MCF 10A (cell line): ENCODE results near the gene NME4. TPM values are rescaled to one million over a fixed set of nuclear protein-coding genes. Genes with fewer than 3 reads are reported as not detected.
"Not testable (repeated sequence)": the region's sequence is repeated elsewhere in the genome, so short reads cannot be mapped to it uniquely, and the experiment has no call there.

Source experiments
- BruUV-seq: library from RNA; stranded (reverse); fragments of 400-500 nt; replicated peaks from 2 replicates; lab custom pipeline; 2021; lab: Mats Ljungman, UMichigan
- CTCF ChIA-PET: fragments of 300-600 bp; sonication (Branson Sonifier 250); formaldehyde crosslinking; extraction: SDS; loops from one replicate; lab custom pipeline; 2021; ENCODE audit warnings: antibody characterized with exemption, inconsistent platforms; lab: Yijun Ruan, JAX
- POLR2A ChIA-PET: fragments of 300-600, 350-650 bp; sonication (Branson Sonifier 250); formaldehyde crosslinking; extraction: SDS; loops from one replicate; lab custom pipeline; 2020; ENCODE audit warnings: antibody characterized with exemption, inconsistent platforms; lab: Yijun Ruan, JAX
- DNase-seq: peaks from one replicate; pipeline ENCODE4 v3.0.0-alpha.2; 2018; ENCODE audit not compliant: unreplicated experiment
- H3K27ac Mint-ChIP-seq: one replicate; pipeline ENCODE4 v1.8.0; 2022; ENCODE audit warnings: mild to moderate bottlenecking, low read depth, mixed read lengths; ENCODE audit not compliant: unreplicated experiment
- H3K27me3 Mint-ChIP-seq: one replicate; pipeline ENCODE4 v1.8.0; 2022; ENCODE audit warnings: mixed read lengths; ENCODE audit not compliant: insufficient read depth, unreplicated experiment
- H3K36me3 Mint-ChIP-seq: one replicate; pipeline ENCODE4 v1.8.0; 2022; ENCODE audit warnings: mild to moderate bottlenecking, moderate library complexity, mixed read lengths; ENCODE audit not compliant: insufficient read depth, unreplicated experiment
- H3K4me1 Mint-ChIP-seq: one replicate; pipeline ENCODE4 v1.8.0; 2022; ENCODE audit warnings: mixed read lengths; ENCODE audit not compliant: insufficient read depth, unreplicated experiment
- H3K4me3 Mint-ChIP-seq: one replicate; pipeline ENCODE4 v1.8.0; 2022; ENCODE audit warnings: mild to moderate bottlenecking, moderate library complexity, mixed read lengths; ENCODE audit not compliant: unreplicated experiment
- H3K9me3 Mint-ChIP-seq: one replicate; pipeline ENCODE4 v1.8.0; 2022; ENCODE audit warnings: mixed read lengths; ENCODE audit not compliant: unreplicated experiment
- CTCF ChIP-seq: fragments of 200-600 bp; IDR thresholded peaks from one replicate; pipeline ENCODE4 v1.8.0; 2022; ENCODE audit warnings: antibody characterized with exemption, mild to moderate bottlenecking; ENCODE audit not compliant: unreplicated experiment
- intact Hi-C: fragments of 100-400 bp; cut with micrococcal nuclease; formaldehyde crosslinking; loops from 2 replicates; pipeline ENCODE4 v1.14.1; 2022
- total RNA-seq: library from RNA; stranded (reverse); gene quantifications from 2 replicates; pipeline ENCODE4 v1.2.3, GENCODE V29; 2022

The NME4 gene
- total RNA-seq, 1 experiment from 2014 or later: 76.8 TPM

GRCh38 chr16:360698-361336 is 36.2 kb upstream of the NME4 start:
- H3K36me3 Mint-ChIP-seq: no peaks in the 10 kb centered on the region
- no peak overlapping the region for H3K27ac Mint-ChIP-seq
- TF ChIP-seq CTCF: no peak
- intact Hi-C loops: no loop called here
- no peak for DNase-seq
- no peaks in the 10 kb centered on the region for H3K9me3 Mint-ChIP-seq
- no TSS peak for BruUV-seq
- ChIA-PET CTCF (interaction anchor here (0.9 to 2.5 kb wide), 7 partner anchors 19 to 266 kb away, joined by 3 to 34 read pairs (median 4); no protein-coding TSS in a partner anchor), POLR2A (interaction anchor here (1.0 to 1.6 kb wide), 3 partner anchors 10 to 288 kb away, joined by 3 to 6 read pairs (median 3); partner anchors contain the start of genes MRPL28 and RHBDF1)
- no peak overlapping the region for H3K4me3 Mint-ChIP-seq
- H3K4me1 Mint-ChIP-seq: no peaks in the 10 kb centered on the region
- no peaks in the 10 kb centered on the region for H3K27me3 Mint-ChIP-seq

GRCh38 chr16:361341-361871 is 35.6 kb upstream of the NME4 start:
- no TSS peak for BruUV-seq
- CTCF ChIA-PET: interaction anchor here (0.6 to 2.5 kb wide), 25 partner anchors 10 to 296 kb away, joined by 3 to 34 read pairs (median 4); no protein-coding TSS in a partner anchor
- no peak for TF ChIP-seq CTCF
- no peaks in the 10 kb centered on the region for H3K9me3 Mint-ChIP-seq
- POLR2A ChIA-PET: interaction anchor here (1.0 to 1.6 kb wide), 4 partner anchors 9 to 289 kb away, joined by 3 to 11 read pairs (median 4); partner anchors contain the start of genes LUC7L, MRPL28 and RHBDF1
- H3K27me3 Mint-ChIP-seq: no peaks in the 10 kb centered on the region
- no peak overlapping the region for H3K27ac Mint-ChIP-seq
- intact Hi-C loops: no loop called here
- H3K4me1 Mint-ChIP-seq: no peaks in the 10 kb centered on the region
- no peak overlapping the region for H3K4me3 Mint-ChIP-seq
- no peaks in the 10 kb centered on the region for H3K36me3 Mint-ChIP-seq
- DNase-seq: no peak

GRCh38 chr16:361872-362701 is 34.9 kb upstream of the NME4 start:
- no peaks in the 10 kb centered on the region for H3K9me3 Mint-ChIP-seq
- H3K4me1 Mint-ChIP-seq: no peaks in the 10 kb centered on the region
- TF ChIP-seq CTCF: peak; percentile 92
- POLR2A ChIA-PET: interaction anchor here (0.7 to 1.6 kb wide), 5 partner anchors 8 to 290 kb away, joined by 3 to 11 read pairs (median 6); partner anchors contain the start of genes LUC7L and RHBDF1
- H3K4me3 Mint-ChIP-seq: no peak overlapping the region
- H3K27ac Mint-ChIP-seq: no peak overlapping the region
- peaks cover 5% of the 10 kb centered on the region for H3K36me3 Mint-ChIP-seq
- CTCF ChIA-PET: interaction anchor here (0.6 to 2.5 kb wide), 37 partner anchors 10 to 1536 kb away, joined by 3 to 34 read pairs (median 4); no protein-coding TSS in a partner anchor
- intact Hi-C loops: loop anchor here (1.0 to 2.0 kb wide), 3 partner anchors 133 to 297 kb away; partner anchors contain the start of gene LUC7L
- peak; percentile 86 for DNase-seq
- H3K27me3 Mint-ChIP-seq: no peaks in the 10 kb centered on the region
- no TSS peak for BruUV-seq

- H3K36me3 Mint-ChIP-seq: peaks cover 10% of the 10 kb centered on the region
- BruUV-seq, H3K4me1 Mint-ChIP-seq, H3K27ac Mint-ChIP-seq, DNase-seq, H3K27me3 Mint-ChIP-seq, H3K4me3 Mint-ChIP-seq, H3K9me3 Mint-ChIP-seq: not testable (repeated sequence)
- CTCF ChIA-PET: interaction anchor here (0.6 to 2.5 kb wide), 26 partner anchors 9 to 1535 kb away, joined by 3 to 34 read pairs (median 4); no protein-coding TSS in a partner anchor
- POLR2A ChIA-PET: interaction anchor here (1.2 to 1.5 kb wide), 2 partner anchors 8 to 134 kb away, joined by 6 to 11 read pairs; partner anchors contain the start of gene LUC7L
- intact Hi-C loops: loop anchor here (1.0 to 2.0 kb wide), 3 partner anchors 134 to 297 kb away; partner anchors contain the start of gene LUC7L
Observed at GRCh38 chr16:362702-362999, 34.3 kb upstream of the NME4 start.
